T follicular helper cell (primary cell): ENCODE measurements around the gene DCANP1.

Experiments used
- DNase-seq: peaks from one replicate; pipeline ENCODE4 v3.0.0-alpha.2; 2020; ENCODE audit warnings: low read depth

DCANP1 gene

GRCh38 chr5:135480511-135480910 is 33.4 kb upstream of the DCANP1 start:
- no peak for DNase-seq

- DNase-seq = no peak
Measured at GRCh38 chr5:135478938-135479337, 31.8 kb upstream of the DCANP1 start.

- no peak for DNase-seq
Measured at GRCh38 chr5:135477613-135478066, 30.5 kb upstream of the DCANP1 start.

GRCh38 chr5:135476615-135477581 is 29.8 kb upstream of the DCANP1 start:
- DNase-seq = no peak

- no peak for DNase-seq
Measured at GRCh38 chr5:135473956-135474670, 27.0 kb upstream of the DCANP1 start.

GRCh38 chr5:135472141-135472540 is 25.0 kb upstream of the DCANP1 start:
- no peak for DNase-seq

- DNase-seq = no peak
Measured at GRCh38 chr5:135471726-135472125, 24.6 kb upstream of the DCANP1 start.

- no peak for DNase-seq
Measured at GRCh38 chr5:135469911-135470310, 22.8 kb upstream of the DCANP1 start.

GRCh38 chr5:135468541-135468940 is 21.4 kb upstream of the DCANP1 start:
- DNase-seq = no peak

GRCh38 chr5:135467871-135468485 is 20.8 kb upstream of the DCANP1 start:
- DNase-seq = no peak

- DNase-seq = no peak
Measured at GRCh38 chr5:135467051-135467625, 20.0 kb upstream of the DCANP1 start.

GRCh38 chr5:135466178-135467050 is 19.3 kb upstream of the DCANP1 start:
- DNase-seq = peak; percentile 35

GRCh38 chr5:135465391-135466122 is 18.4 kb upstream of the DCANP1 start:
- DNase-seq = no peak

GRCh38 chr5:135462304-135462703 is 15.2 kb upstream of the DCANP1 start:
- peak; percentile 25 for DNase-seq

GRCh38 chr5:135461481-135462151 is 14.5 kb upstream of the DCANP1 start:
- DNase-seq = no peak

- no peak for DNase-seq
Measured at GRCh38 chr5:135460246-135461033, 13.3 kb upstream of the DCANP1 start.

GRCh38 chr5:135458921-135459331 is 11.8 kb upstream of the DCANP1 start:
- no peak for DNase-seq

- no peak for DNase-seq
Measured at GRCh38 chr5:135458356-135458755, 11.2 kb upstream of the DCANP1 start.
